OCI-LY7 (cell line): ENCODE results near the gene HHLA2. TPM values are rescaled to one million over a fixed set of nuclear protein-coding genes. Genes with fewer than 3 reads are reported as not detected.

Source experiments
- BruUV-seq: library from RNA; stranded (reverse); fragments of 400-500 nt; replicated peaks from 2 replicates; lab custom pipeline; 2021; lab: Mats Ljungman, UMichigan
- CTCF ChIA-PET: fragments of 300-600 bp; sonication (Branson Sonifier 250); formaldehyde crosslinking; loops from one replicate; lab custom pipeline; 2022; ENCODE audit warnings: antibody characterized with exemption; ENCODE audit not compliant: unreplicated experiment; lab: Charles Lee
- POLR2A ChIA-PET: fragments of 300-600 bp; sonication (Branson Sonifier 250); formaldehyde crosslinking; loops from one replicate; lab custom pipeline; 2022; ENCODE audit warnings: antibody characterized with exemption; lab: Charles Lee
- DNase-seq: peaks from one replicate; pipeline ENCODE4 v3.0.0-alpha.2; 2015; ENCODE audit warnings: low spot score
- H2AFZ ChIP-seq: fragments of 200-600 bp; sonication (generic), shearing (Covaris generic); 2 replicates; pipeline ENCODE4 v1.6.1; 2014; ENCODE audit warnings: mild to moderate bottlenecking, antibody characterized with exemption, low read length, moderate library complexity
- H3K27ac ChIP-seq: fragments of 200-600 bp; sonication (generic); 2 replicates; pipeline ENCODE4 v1.5.1; 2014; ENCODE audit warnings: mixed run types, low read depth, mild to moderate bottlenecking, moderate library complexity, low read length, inconsistent platforms; ENCODE audit not compliant: poor library complexity, severe bottlenecking
- H3K36me3 ChIP-seq: fragments of 200-600 bp; sonication (generic); 2 replicates; pipeline ENCODE4 v1.6.1; 2014; ENCODE audit warnings: mild to moderate bottlenecking, antibody characterized with exemption, low read length, moderate library complexity, mixed read lengths; ENCODE audit not compliant: insufficient read depth
- H3K4me1 ChIP-seq: fragments of 200-600 bp; sonication (generic); 2 replicates; pipeline ENCODE4 v1.5.1; 2014; ENCODE audit warnings: mild to moderate bottlenecking, low read length; ENCODE audit not compliant: insufficient read depth, poor library complexity, severe bottlenecking
- H3K4me2 ChIP-seq: fragments of 200-600 bp; sonication (generic); 2 replicates; pipeline ENCODE4 v1.6.1; 2014; ENCODE audit warnings: mild to moderate bottlenecking, low read length
- H3K4me3 ChIP-seq: fragments of 200-600 bp; sonication (generic); 2 replicates; pipeline ENCODE4 v1.5.1; 2014; ENCODE audit warnings: mild to moderate bottlenecking, low read depth, low read length; ENCODE audit not compliant: poor library complexity, severe bottlenecking
- H3K79me2 ChIP-seq: fragments of 200-600 bp; sonication (generic); 2 replicates; pipeline ENCODE4 v1.6.1; 2016; ENCODE audit warnings: low read depth, mild to moderate bottlenecking, low read length, moderate library complexity, mixed read lengths; ENCODE audit not compliant: insufficient read depth
- H3K9me2 ChIP-seq: fragments of 200-600 bp; sonication (generic); 2 replicates; pipeline ENCODE4 v1.6.1; 2016; ENCODE audit warnings: mild to moderate bottlenecking, low read length, mixed read lengths; ENCODE audit not compliant: insufficient read depth
- H3K9me3 ChIP-seq: fragments of 200-600 bp; sonication (generic); 2 replicates; pipeline ENCODE4 v1.6.1; 2014; ENCODE audit warnings: mild to moderate bottlenecking, mixed run types, low read length, mixed read lengths
- H4K20me1 ChIP-seq: fragments of 200-600 bp; sonication (generic); 2 replicates; pipeline ENCODE4 v1.6.1; 2014; ENCODE audit warnings: mild to moderate bottlenecking, antibody characterized with exemption, low read length, moderate library complexity, mixed read lengths; ENCODE audit not compliant: insufficient read depth
- EZH2phosphoT487 ChIP-seq: fragments of 200-600 bp; sonication (generic); IDR thresholded peaks from 2 replicates; pipeline ENCODE4 v1.6.1; 2018; ENCODE audit warnings: low read depth, borderline replicate concordance, mild to moderate bottlenecking, mixed run types, antibody characterized with exemption, low read length, moderate library complexity, mixed read lengths
- intact Hi-C: fragments of 100-400 bp; cut with micrococcal nuclease; formaldehyde crosslinking; loops from one replicate; pipeline ENCODE4 v1.10.0; 2022; ENCODE audit not compliant: unreplicated experiment
- total RNA-seq, 2 experiments: library from RNA; depleted of rRNA in 1 of 2; stranded (reverse); fragments of >200 nt in 1 of 2; shearing (Covaris generic) in 1 of 2; gene quantifications; 2 replicates each; pipeline ENCODE4 v1.2.3, GENCODE V29; 2014 to 2022
- TF ChIP-seq, protein P1 (sequence below): fragments of 200-600 bp; sonication (generic); conservative IDR thresholded peaks from 2 replicates; pipeline ENCODE4 v1.5.1; 2014; ENCODE audit warnings: mild to moderate bottlenecking, antibody characterized with exemption, low read length, moderate library complexity, mixed read lengths

The HHLA2 gene
- total RNA-seq, 2 experiments from 2014 or later: not detected

DNA sequence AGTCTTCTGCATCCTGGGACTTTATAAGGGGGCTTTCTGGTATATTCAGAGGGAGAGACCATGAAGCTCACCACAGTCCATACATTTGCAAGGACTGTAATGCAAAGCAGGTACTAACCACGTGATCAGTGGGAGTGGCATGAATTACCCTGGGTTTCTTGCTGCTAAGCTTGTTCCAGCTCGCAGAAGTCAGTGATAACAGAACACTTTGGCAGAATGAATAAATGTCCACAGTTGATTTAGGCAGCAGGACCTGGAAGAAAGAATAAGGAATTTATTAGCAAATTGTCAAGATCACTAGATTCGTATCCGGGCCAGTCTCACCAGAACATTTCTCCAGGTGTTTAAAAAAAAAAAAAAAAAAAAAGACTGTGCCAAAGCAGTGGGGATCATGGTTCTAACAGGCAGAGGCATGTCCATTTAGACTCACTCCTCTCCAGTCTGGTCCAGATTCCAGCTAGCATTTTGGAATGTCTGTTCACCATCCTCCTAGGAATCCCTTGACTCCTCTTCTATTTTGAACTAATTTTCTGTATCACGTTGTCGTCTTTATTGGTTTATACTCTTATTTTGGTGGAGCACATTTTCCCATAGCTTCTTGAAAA is 24.5 kb downstream of the HHLA2 start:
- Histone ChIP-seq H3K4me1 (no peaks in the 10 kb centered on the region), H3K9me2 (no peaks in the 10 kb centered on the region), H2AFZ (no peak overlapping the region), H3K27ac (no peak overlapping the region), H3K36me3 (no peaks in the 10 kb centered on the region), H3K4me2 (no peak overlapping the region), H3K79me2 (no peaks in the 10 kb centered on the region), H3K9me3 (no peaks in the 10 kb centered on the region), H3K4me3 (no peak overlapping the region), H4K20me1 (no peaks in the 10 kb centered on the region)
- intact Hi-C loops: no loop called here
- no peak for TF ChIP-seq EZH2phosphoT487
- TF ChIP-seq, protein P1, sequence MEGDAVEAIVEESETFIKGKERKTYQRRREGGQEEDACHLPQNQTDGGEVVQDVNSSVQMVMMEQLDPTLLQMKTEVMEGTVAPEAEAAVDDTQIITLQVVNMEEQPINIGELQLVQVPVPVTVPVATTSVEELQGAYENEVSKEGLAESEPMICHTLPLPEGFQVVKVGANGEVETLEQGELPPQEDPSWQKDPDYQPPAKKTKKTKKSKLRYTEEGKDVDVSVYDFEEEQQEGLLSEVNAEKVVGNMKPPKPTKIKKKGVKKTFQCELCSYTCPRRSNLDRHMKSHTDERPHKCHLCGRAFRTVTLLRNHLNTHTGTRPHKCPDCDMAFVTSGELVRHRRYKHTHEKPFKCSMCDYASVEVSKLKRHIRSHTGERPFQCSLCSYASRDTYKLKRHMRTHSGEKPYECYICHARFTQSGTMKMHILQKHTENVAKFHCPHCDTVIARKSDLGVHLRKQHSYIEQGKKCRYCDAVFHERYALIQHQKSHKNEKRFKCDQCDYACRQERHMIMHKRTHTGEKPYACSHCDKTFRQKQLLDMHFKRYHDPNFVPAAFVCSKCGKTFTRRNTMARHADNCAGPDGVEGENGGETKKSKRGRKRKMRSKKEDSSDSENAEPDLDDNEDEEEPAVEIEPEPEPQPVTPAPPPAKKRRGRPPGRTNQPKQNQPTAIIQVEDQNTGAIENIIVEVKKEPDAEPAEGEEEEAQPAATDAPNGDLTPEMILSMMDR: no peak
- CTCF ChIA-PET: no interaction called here
- BruUV-seq: no TSS peak
- POLR2A ChIA-PET: interaction anchor here (0.6 kb wide), 1 partner anchor 303 kb away, joined by 3 read pairs; no protein-coding TSS in a partner anchor
- no peak for DNase-seq

GRCh38 chr3:108322352-108322751 is 26.0 kb downstream of the HHLA2 start:
- no peak overlapping the region for H3K4me2 ChIP-seq
- DNase-seq: peak; percentile 19
- H3K36me3 ChIP-seq: no peaks in the 10 kb centered on the region
- POLR2A ChIA-PET: interaction anchor here (0.6 kb wide), 1 partner anchor 16 kb away, joined by 4 read pairs; no protein-coding TSS in a partner anchor
- no peak overlapping the region for H2AFZ ChIP-seq
- no peak for TF ChIP-seq EZH2phosphoT487
- TF ChIP-seq, protein P1: peak; percentile 46
- no TSS peak for BruUV-seq
- H3K27ac ChIP-seq: no peak overlapping the region
- H4K20me1 ChIP-seq: no peaks in the 10 kb centered on the region
- intact Hi-C loops: no loop called here
- H3K9me3 ChIP-seq: no peaks in the 10 kb centered on the region
- CTCF ChIA-PET: interaction anchor here (0.5 kb wide), 1 partner anchor 141 kb away, joined by 3 read pairs; no protein-coding TSS in a partner anchor
- H3K9me2 ChIP-seq: no peaks in the 10 kb centered on the region
- no peak overlapping the region for H3K4me3 ChIP-seq
- no peaks in the 10 kb centered on the region for H3K4me1 ChIP-seq
- no peaks in the 10 kb centered on the region for H3K79me2 ChIP-seq

DNA sequence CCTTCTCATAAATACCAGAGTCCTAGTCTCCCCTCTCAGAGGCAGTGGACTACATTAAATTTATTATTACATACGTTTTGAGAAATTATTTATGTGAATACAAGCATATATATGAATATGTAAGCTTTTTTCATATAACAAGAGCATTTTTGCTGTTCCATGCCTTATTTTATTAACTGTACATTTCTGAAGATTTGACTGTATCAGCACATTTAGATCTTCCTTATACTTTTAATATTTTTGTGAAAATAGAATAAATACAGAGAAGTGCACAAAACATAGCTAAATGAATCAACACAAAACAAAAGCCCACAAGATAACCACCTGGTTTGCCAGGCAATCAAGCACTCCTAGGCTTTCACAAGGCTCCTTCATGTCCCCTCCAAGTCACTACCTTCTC is 27.8 kb downstream of the HHLA2 start:
- H3K36me3 ChIP-seq: no peaks in the 10 kb centered on the region
- intact Hi-C loops: no loop called here
- H3K9me3 ChIP-seq: no peaks in the 10 kb centered on the region
- no peaks in the 10 kb centered on the region for H3K4me1 ChIP-seq
- H4K20me1 ChIP-seq: no peaks in the 10 kb centered on the region
- no peaks in the 10 kb centered on the region for H3K79me2 ChIP-seq
- H3K4me2 ChIP-seq: no peak overlapping the region
- DNase-seq: no peak
- POLR2A ChIA-PET: no interaction called here
- CTCF ChIA-PET: no interaction called here
- no peak overlapping the region for H3K4me3 ChIP-seq
- H2AFZ ChIP-seq: no peak overlapping the region
- TF ChIP-seq, protein P1: no peak
- BruUV-seq: no TSS peak
- H3K9me2 ChIP-seq: no peaks in the 10 kb centered on the region
- H3K27ac ChIP-seq: no peak overlapping the region
